HEK293 (cell line): ENCODE measurements around the gene TNKS2.

Source experiments
- CTCF ChIA-PET: fragments of 350-600 bp; formaldehyde crosslinking; extraction: SDS; loops from one replicate; lab custom pipeline; 2021; ENCODE audit warnings: antibody characterized with exemption; lab: Yijun Ruan, JAX
- POLR2A ChIA-PET: fragments of 300-600 bp; formaldehyde crosslinking; extraction: SDS; loops from one replicate; lab custom pipeline; 2020; ENCODE audit warnings: antibody characterized with exemption, inconsistent platforms; lab: Yijun Ruan, JAX
- H3K27ac ChIP-seq: fragments of 200-500 bp; sonication (Bioruptor generic); 2 replicates; pipeline ENCODE4 v1.5.1; 2014; ENCODE audit warnings: low read depth, low read length, control low read depth, inconsistent platforms; ENCODE audit errors: extremely low read depth
- H3K36me3 ChIP-seq, 2 experiments: fragments of 200-500 bp in 1 of 2; sonication (Bioruptor generic) in 1 of 2; 1 replicate in 1 of 2; 2 replicates in 1 of 2; pipeline ENCODE4 v1.5.1; 2014 to 2017; ENCODE audit warnings: inconsistent platforms in 2 of 2, low read length in 2 of 2; ENCODE audit not compliant: control insufficient read depth in 2 of 2, insufficient read depth in 1 of 2
- H3K4me1 ChIP-seq: fragments of 200-500 bp; sonication (Bioruptor generic); 2 replicates; pipeline ENCODE4 v1.5.1; 2014; ENCODE audit warnings: mild to moderate bottlenecking, low read length, inconsistent platforms; ENCODE audit not compliant: control insufficient read depth, insufficient read depth
- H3K4me3 ChIP-seq: 2 replicates; pipeline ENCODE4 v1.5.1; 2011; ENCODE audit warnings: low read depth, mild to moderate bottlenecking, control low read depth, low read length, moderate library complexity
- H3K9me3 ChIP-seq: fragments of 200-500 bp; sonication (Bioruptor generic); 2 replicates; pipeline ENCODE4 v1.5.1; 2014; ENCODE audit warnings: low read depth, low read length, inconsistent platforms; ENCODE audit not compliant: control insufficient read depth, insufficient read depth
- HIC1 ChIP-seq: fragments of 450-650 bp; formaldehyde crosslinking; IDR thresholded peaks from 2 replicates; pipeline ENCODE4 v1.5.1; 2016; ENCODE audit warnings: missing biosample characterization, missing genetic modification characterization
- KLF1 ChIP-seq: fragments of 450-650 bp; formaldehyde crosslinking; IDR thresholded peaks from 2 replicates; pipeline ENCODE4 v1.5.1; 2016; ENCODE audit warnings: missing biosample characterization, missing genetic modification characterization
- PATZ1 ChIP-seq: fragments of 450-650 bp; formaldehyde crosslinking; IDR thresholded peaks from 2 replicates; pipeline ENCODE4 v1.5.1; 2016; ENCODE audit warnings: missing biosample characterization, missing genetic modification characterization
- SETDB1 ChIP-seq: IDR thresholded peaks from one replicate; pipeline ENCODE4 v1.6.1; 2017; ENCODE audit warnings: mild to moderate bottlenecking, low read length, moderate library complexity, mixed read lengths; ENCODE audit not compliant: insufficient read length
- SP2 ChIP-seq: fragments of 450-650 bp; formaldehyde crosslinking; IDR thresholded peaks from 2 replicates; pipeline ENCODE4 v1.5.1; 2016; ENCODE audit warnings: missing biosample characterization, missing genetic modification characterization
- ZNF169 ChIP-seq: fragments of 450-650 bp; formaldehyde crosslinking; IDR thresholded peaks from 2 replicates; pipeline ENCODE4 v1.5.1; 2016; ENCODE audit warnings: missing biosample characterization, missing genetic modification characterization
- ZNF202 ChIP-seq: fragments of 450-650 bp; formaldehyde crosslinking; IDR thresholded peaks from 2 replicates; pipeline ENCODE4 v1.5.1; 2016; ENCODE audit warnings: missing biosample characterization, missing genetic modification characterization, borderline replicate concordance
- ZNF214 ChIP-seq: fragments of 450-650 bp; formaldehyde crosslinking; IDR thresholded peaks from 2 replicates; pipeline ENCODE4 v1.5.1; 2017; ENCODE audit warnings: missing biosample characterization, mild to moderate bottlenecking, missing genetic modification characterization, borderline replicate concordance
- ZNF362 ChIP-seq: fragments of 450-650 bp; formaldehyde crosslinking; IDR thresholded peaks from 2 replicates; pipeline ENCODE4 v1.5.1; 2016; ENCODE audit warnings: missing biosample characterization, missing genetic modification characterization
- ZNF571 ChIP-seq: fragments of 450-650 bp; formaldehyde crosslinking; IDR thresholded peaks from 2 replicates; pipeline ENCODE4 v1.5.0; 2017; ENCODE audit warnings: missing biosample characterization, missing genetic modification characterization
- ZNF600 ChIP-seq: fragments of 450-650 bp; formaldehyde crosslinking; IDR thresholded peaks from 2 replicates; pipeline ENCODE4 v1.5.1; 2016; ENCODE audit warnings: missing biosample characterization, missing genetic modification characterization
- ZNF626 ChIP-seq: fragments of 450-650 bp; sonication (Bioruptor Pico); formaldehyde crosslinking; IDR thresholded peaks from 2 replicates; pipeline ENCODE4 v1.5.1; 2018; ENCODE audit warnings: missing biosample characterization, missing genetic modification characterization, inconsistent platforms
- ZNF654 ChIP-seq: fragments of 450-650 bp; formaldehyde crosslinking; IDR thresholded peaks from 2 replicates; pipeline ENCODE4 v1.5.1; 2016; ENCODE audit warnings: low read depth, missing biosample characterization, missing genetic modification characterization
- ZNF660 ChIP-seq: fragments of 450-650 bp; IDR thresholded peaks from 2 replicates; pipeline ENCODE4 v1.5.1; 2018; ENCODE audit warnings: missing biosample characterization, mild to moderate bottlenecking, missing genetic modification characterization
- ZSCAN30 ChIP-seq: fragments of 450-650 bp; IDR thresholded peaks from 2 replicates; pipeline ENCODE4 v1.5.1; 2018; ENCODE audit warnings: missing biosample characterization, mild to moderate bottlenecking, missing genetic modification characterization, moderate library complexity

Gene TNKS2

GRCh38 chr10:91758303-91759146 is 39.7 kb upstream of the TNKS2 start:
- Histone ChIP-seq H3K4me3 (no peak overlapping the region), H3K27ac (no peak overlapping the region), H3K36me3 (no peaks in the 10 kb centered on the region), H3K4me1 (no peaks in the 10 kb centered on the region), H3K9me3 (peaks cover 2% of the 10 kb centered on the region; the same call in 1 of the 2 replicates)
- TF ChIP-seq ZNF571 (tag by site-specific recombination) (no peak), ZNF654 (peak; percentile 95), ZNF362 (tag by site-specific recombination) (peak; percentile 71; the same call in 1 of the 2 replicates), HIC1 (no peak), ZNF214 (tag by site-specific recombination) (no peak), KLF1 (tag by site-specific recombination) (no peak), ZSCAN30 (tag by site-specific recombination) (0 out of 2 replicates have a peak, but pooled peaks have one; percentile 50), ZNF660 (tag by site-specific recombination) (0 out of 2 replicates have a peak, but pooled peaks have one; percentile 57), ZNF169 (no peak), PATZ1 (tag by site-specific recombination) (no peak), ZNF626 (tag by site-specific recombination) (peak; percentile 33; the same call in 1 of the 2 replicates)
- ChIA-PET POLR2A (interaction anchor here (0.7 to 2.0 kb wide), 2 partner anchors 40 to 274 kb away, joined by 4 to 5 read pairs; partner anchors contain the start of gene TNKS2), CTCF (interaction anchor here (0.5 to 5.7 kb wide), 19 partner anchors 9 to 459 kb away, joined by 3 to 56 read pairs (median 4); partner anchors contain the start of gene FGFBP3)

- ChIA-PET CTCF (interaction anchor here (0.7 to 5.7 kb wide), 9 partner anchors 8 to 461 kb away, joined by 3 to 56 read pairs (median 5); no protein-coding TSS in a partner anchor), POLR2A (interaction anchor here (0.6 to 2.0 kb wide), 2 partner anchors 39 to 682 kb away, joined by 3 to 4 read pairs; partner anchors contain the start of gene TNKS2)
- Histone ChIP-seq H3K36me3 (no peaks in the 10 kb centered on the region), H3K4me3 (no peak overlapping the region), H3K4me1 (no peaks in the 10 kb centered on the region), H3K27ac (no peak overlapping the region), H3K9me3 (peaks cover 2% of the 10 kb centered on the region; the same call in 1 of the 2 replicates)
- TF ChIP-seq SETDB1 (peak; percentile 64), SP2 (tag by site-specific recombination) (no peak), ZNF202 (tag by site-specific recombination) (no peak), ZNF600 (tag by site-specific recombination) (peak; percentile 73)
Measured at GRCh38 chr10:91759581-91759986, 38.6 kb upstream of the TNKS2 start.
